Fibroblast of skin of scalp (primary cell): Measurements from ENCODE around the gene HADHB.
"Not testable (repeated sequence)": the region's sequence is repeated elsewhere in the genome, so short reads cannot be mapped to it uniquely, and the experiment has no call there.

Experiments used
- DNase-seq: peaks from one replicate; pipeline ENCODE4 v3.0.0-alpha.2; 2013

Gene HADHB

GRCh38 chr2:26330604-26331003 lies 85.9 kb downstream of the HADHB start:
- DNase-seq, result peak; percentile 46

- DNase-seq, result not testable (repeated sequence)
These were observed 86.6 kb downstream of the HADHB start for GRCh38 chr2:26331321-26331720.

GRCh38 chr2:26333293-26333692 lies 88.6 kb downstream of the HADHB start:
- DNase-seq, result no peak

- DNase-seq, result no peak
These were observed 90.5 kb downstream of the HADHB start for GRCh38 chr2:26335231-26335630.

- no peak for DNase-seq
These were observed 92.0 kb downstream of the HADHB start for GRCh38 chr2:26336719-26337118.

GRCh38 chr2:26337298-26337697 lies 92.6 kb downstream of the HADHB start:
- no peak for DNase-seq
